B cell (primary cell): ENCODE measurements around the gene MCRIP2.

ENCODE experiments used
- CTCF ChIP-seq: fragments of 200-600 bp; IDR thresholded peaks from one replicate; pipeline ENCODE4 v1.8.0; 2022; ENCODE audit warnings: antibody characterized with exemption, mild to moderate bottlenecking
- EZH2 ChIP-seq: IDR thresholded peaks from 2 replicates; pipeline ENCODE4 v1.6.1; 2012; ENCODE audit warnings: borderline replicate concordance, low read depth, mild to moderate bottlenecking, moderate library complexity, low read length; ENCODE audit not compliant: insufficient read depth, poor library complexity, severe bottlenecking

GRCh38 chr16:629185-629832 lies 12.3 kb upstream of the MCRIP2 start:
- TF ChIP-seq CTCF (no peak), EZH2 (no peak)
